GM19025 (cell line): ENCODE measurements around the gene GPX3.

Experiments
- ATAC-seq: cut with Tn5 transposase; IDR thresholded peaks from one replicate; pipeline ENCODE4 v1.9.1; 2021; ENCODE audit warnings: mild to moderate bottlenecking, low read depth, moderate library complexity; ENCODE audit not compliant: unreplicated experiment

The GPX3 gene

GRCh38 chr5:151033217-151033934 lies 13.0 kb downstream of the GPX3 start:
- ATAC-seq = no peak

DNA sequence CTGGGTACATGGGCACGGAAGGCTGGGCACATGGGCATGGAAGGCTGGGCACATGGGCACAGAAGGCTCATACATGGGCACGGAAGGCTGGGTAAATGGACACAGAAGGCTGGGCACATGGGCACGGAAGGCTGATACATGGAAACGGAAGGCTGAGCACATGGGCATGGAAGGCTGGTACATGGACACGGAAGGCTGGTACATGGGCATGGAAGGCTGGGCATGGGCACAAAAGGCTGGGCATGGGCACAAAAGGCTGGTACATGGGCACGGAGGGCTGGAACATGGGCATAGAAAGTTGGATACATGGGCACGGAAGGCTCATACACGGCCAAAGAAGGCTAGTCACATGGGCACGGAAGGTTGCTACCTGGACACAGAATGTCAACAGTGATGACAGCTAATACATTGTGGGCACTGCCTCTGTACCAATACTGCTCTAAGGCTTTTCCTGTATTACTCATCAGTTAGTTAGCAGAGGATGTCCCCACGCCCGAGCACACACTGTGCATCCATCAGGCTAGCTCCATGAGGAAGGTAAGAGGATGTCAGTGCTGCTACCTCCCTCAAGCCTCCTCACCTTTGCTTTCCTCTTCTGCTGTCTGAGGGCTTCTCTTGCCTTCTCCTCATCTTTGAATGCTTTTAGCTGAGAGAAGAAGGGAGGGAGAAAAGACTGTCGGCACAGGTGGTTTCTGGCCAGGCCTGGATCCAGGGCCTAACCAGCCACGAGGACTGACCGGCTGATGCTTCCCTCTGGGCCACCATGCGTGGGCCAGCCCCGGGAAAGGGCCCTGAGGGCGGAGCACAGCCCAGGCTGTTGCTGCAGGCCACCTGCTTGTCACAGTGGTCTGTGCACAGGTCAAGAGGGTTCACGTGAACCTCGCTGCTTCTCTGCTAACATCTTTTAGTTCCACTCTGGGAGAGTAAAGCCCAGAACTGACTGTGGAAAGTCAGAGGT lies 14.3 kb downstream of the GPX3 start:
- no peak for ATAC-seq

DNA sequence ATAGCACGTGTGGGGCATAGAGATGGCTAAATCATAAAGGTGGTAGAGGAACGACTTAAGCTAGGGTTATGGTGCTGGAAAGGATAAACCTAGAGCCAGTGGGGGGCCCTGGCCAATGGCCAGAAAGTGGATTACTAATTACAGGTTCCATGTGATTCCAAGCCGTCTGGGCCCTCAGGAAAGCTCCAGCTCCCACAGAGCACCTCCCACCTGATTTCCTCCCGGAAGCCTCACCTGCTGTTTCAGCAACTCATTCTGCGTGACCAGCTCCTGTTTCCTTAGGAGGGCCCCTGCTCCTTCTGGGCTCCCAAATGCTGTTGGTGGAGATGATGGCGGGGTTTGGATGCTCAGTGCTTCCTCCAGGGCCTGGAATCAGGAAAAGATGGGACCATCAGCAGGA lies 16.2 kb downstream of the GPX3 start:
- ATAC-seq = no peak

- ATAC-seq = no peak
These were observed 17.4 kb downstream of the GPX3 start for GRCh38 chr5:151037561-151038411.

- ATAC-seq = no peak
These were observed 18.0 kb downstream of the GPX3 start for GRCh38 chr5:151038412-151038745.

DNA sequence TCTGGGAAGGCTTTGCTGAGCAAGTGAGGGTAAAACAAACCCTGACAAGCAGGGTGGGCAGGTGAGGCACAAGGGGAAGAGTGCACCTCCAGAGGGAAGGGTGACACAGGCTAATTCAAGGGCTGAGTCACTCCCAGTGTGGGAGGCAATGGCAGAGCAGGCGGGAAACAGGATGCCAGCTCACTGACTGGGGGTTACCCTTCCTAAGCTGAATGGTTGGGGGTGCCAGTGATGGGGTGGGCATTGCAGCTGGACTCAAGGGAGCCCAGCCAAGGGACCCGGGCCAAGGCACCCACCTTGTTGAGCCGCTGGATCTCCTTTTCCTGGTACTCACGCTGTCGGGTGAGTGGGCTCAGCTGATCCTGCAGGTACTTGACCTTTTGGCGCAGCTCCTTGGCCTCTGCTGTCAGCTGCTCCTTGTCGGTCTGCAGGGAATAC lies 18.4 kb downstream of the GPX3 start:
- ATAC-seq = no peak

DNA sequence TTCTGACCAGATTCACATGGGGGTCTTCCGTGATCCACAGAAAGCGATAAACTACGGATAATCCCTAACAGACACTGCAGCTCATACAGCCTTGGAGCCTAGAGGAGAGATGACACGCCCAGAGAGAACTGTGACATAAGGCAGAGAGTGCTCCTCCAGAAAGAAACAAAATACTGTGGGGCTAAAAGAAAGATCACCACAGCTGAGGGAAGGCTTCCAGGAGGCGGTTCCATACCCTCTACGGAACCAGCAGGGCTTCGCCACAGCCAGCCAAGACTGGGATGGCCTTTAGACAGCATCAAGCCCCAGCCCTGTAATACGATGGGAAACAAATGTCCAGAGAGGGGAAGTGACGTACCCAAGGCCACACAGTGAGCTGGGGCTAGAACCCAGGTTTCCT lies 19.3 kb downstream of the GPX3 start:
- ATAC-seq = no peak

GRCh38 chr5:151040211-151040747 lies 19.9 kb downstream of the GPX3 start:
- ATAC-seq = no peak

DNA sequence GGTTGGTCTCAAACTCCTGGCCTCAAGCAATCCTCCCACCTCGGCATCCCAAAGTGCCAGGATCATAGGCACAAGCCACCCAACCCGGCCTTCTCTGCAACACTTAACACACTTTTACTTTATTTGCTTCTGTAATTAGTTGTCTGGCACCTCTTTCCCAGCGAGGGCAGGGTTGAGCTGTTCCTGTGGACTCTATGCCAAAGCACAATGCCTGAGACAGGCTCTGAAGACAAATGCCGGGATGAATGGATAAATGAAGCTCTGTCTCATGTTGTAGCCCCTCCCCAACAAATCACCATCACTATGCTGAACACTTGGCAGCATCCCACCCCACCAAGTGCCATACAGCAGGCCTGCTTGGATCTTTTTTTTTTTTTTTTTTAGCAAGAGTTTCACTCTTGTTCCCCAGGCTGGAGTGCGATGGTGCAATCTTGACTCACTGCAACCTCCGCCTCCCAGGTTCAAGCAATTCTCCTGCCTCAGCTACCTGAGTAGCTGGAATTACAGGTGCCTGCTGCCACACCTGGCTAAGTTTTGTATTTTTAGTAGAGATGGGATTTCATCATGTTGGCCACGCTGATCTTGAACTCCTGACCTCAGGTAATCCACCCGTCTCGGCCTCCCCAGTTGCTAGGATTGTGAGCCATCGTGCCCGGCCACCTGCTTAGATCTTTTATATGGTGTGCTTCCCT lies 21.3 kb downstream of the GPX3 start:
- ATAC-seq = no peak

DNA sequence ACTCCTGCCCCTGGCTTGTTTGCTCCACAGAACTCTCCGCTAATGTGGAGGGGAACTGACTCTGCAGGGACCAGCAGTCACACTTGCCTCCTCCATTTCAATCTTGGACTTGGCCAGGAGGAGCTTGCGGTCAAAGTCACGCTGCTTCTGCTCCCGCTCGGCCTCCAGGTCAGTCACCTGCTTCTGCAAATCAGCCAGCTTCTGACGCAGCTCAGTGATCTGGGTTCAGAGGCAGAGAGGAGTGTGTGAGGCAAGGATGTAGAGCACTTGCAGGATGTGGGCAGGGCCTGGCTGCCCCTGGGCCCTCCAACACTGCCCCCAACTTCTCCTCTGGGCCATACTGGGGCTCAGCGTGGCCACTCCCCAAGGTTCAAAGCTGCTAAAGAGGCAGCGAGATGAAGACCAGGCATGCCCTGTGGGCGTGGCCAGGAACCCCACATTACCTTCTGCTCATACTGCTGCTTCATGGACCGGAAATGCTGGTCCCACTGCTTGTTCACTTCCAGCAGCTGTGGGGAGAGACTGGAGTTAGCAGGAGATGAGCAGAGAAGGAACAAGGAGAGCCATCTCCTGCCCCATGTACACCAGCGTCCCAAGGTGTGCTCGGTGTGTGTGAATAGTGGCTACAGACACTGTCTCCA lies 22.2 kb downstream of the GPX3 start:
- no peak for ATAC-seq

GRCh38 chr5:151047814-151048425 lies 27.5 kb downstream of the GPX3 start:
- ATAC-seq = no peak

DNA sequence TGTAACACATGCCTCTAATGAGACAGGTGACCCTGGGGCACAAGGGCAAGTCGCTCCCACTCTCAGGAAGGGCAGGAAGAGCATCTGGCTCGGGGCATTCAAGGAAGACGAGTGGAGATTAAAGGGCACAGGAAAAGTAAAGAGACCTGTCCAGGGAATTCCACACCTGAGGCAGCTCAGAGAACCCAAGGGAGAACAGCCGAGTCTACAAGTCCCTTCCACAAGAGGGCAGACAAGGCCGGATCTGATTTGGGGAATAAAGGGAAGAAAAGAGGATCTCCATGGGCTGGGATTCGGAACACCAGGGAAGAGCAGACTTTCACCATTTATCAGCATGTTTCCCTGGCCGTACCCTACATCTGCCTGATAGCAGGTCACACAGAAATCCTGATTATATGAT lies 28.1 kb downstream of the GPX3 start:
- ATAC-seq = no peak

GRCh38 chr5:151051066-151051930 lies 30.9 kb downstream of the GPX3 start:
- peak; percentile 66 for ATAC-seq

DNA sequence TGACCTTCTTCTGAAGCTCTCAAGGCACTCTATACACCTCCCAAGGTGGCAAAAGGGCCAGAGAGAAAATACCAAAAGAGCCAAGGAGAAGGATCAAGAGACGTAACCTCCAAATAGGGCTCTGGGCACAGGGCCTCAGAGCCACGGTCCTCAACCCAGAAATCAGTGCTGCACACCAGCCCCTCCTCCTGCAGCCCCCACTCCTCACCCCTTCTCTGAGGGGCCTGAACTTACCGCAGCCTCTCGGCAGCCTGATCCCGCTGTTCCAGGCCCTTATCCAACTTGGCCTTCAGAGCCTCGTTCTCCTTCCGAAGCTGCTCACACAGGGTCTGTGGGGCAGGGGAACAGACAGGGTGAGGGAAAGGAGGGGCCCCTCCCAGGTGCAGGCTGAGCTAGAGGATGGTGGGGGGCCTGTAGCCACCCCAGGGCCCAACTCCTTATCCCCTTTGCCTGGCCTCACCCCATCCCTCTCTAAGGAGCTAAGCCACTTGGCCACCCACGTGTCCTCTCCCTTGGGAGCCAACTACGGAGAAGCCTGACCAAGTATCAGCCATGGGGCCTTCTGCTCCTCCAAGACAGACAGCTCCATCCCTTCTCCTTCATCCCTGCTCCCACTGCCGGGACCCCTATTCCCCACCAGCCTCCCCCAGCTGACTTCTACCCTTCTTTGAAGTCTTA lies 31.7 kb downstream of the GPX3 start:
- ATAC-seq = no peak

DNA sequence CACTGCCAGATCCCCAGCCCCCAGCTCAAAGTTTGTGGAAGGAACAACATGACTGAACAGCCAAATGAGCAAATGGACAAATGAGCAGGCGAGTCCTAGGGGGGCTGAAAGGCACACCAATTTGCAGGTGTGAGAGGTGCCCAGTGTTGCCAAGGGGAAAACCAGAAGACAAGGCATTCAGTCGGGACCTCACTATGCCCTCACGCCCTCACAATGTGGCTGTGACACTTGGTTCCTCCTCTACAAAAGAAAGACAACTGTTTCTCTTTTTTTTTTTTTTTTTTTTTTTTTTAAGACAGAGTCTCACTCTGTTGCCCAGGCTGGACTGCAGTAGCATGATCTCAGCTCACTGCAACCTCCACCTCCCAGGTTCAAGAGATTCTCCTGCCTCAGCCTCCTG lies 32.4 kb downstream of the GPX3 start:
- ATAC-seq = no peak

DNA sequence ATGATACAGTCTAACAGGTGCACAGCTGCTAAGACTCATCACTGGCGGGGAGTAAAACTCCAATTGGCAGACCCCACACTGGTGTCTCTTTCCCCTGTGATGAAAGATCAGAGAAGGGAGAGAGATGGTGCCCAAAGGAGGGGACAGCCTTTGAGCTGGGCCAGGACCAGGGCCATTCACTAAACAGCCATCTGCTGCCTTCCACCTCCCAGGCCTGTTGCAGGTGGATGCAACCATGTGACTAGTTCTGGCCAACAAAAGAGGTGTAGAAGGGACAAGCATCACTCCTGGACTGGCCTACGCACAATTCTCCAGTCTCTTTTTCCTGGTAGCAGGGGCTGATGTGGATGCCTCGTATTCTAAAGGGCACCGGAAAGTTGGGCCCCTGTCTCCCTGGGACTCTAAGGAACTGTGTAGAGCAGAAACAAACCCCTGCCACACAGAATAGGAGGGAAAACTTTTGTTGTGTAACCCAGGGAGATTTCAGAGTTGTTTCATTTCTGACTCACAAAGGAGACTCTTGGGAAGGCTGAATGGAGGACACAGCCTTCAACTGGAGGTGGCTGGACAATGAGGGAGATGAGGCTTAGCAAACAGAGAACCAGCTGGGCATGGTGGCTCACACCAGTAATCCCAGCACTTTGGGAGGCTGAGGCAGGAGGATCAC lies 33.5 kb downstream of the GPX3 start:
- ATAC-seq = no peak

DNA sequence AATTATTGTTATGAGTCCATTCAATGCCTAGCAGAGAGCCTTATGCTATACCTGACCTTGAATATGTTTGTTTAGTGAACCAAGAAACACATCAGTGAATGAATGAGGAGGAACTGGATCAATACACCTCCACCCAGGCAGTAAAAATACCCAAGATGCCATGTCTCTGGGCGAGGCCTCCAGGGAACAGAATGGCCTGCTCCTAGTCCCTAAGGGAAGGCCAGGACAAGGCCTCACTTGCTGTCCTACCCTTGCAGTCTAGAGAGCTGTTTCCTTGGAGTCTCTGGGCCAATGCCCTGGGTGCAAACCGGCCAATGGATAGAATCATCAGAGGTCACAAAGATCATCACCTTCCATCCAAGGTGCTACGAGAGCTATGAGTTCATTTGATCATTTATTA lies 34.3 kb downstream of the GPX3 start:
- ATAC-seq = no peak
